GM19463 (cell line): Measurements from ENCODE around the gene CXCL16.

ENCODE experiments used
- ATAC-seq: cut with Tn5 transposase; IDR thresholded peaks from one replicate; pipeline ENCODE4 v1.9.1; 2021; ENCODE audit warnings: mild to moderate bottlenecking, moderate library complexity; ENCODE audit not compliant: unreplicated experiment

CXCL16 gene, protein sequence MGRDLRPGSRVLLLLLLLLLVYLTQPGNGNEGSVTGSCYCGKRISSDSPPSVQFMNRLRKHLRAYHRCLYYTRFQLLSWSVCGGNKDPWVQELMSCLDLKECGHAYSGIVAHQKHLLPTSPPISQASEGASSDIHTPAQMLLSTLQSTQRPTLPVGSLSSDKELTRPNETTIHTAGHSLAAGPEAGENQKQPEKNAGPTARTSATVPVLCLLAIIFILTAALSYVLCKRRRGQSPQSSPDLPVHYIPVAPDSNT

DNA sequence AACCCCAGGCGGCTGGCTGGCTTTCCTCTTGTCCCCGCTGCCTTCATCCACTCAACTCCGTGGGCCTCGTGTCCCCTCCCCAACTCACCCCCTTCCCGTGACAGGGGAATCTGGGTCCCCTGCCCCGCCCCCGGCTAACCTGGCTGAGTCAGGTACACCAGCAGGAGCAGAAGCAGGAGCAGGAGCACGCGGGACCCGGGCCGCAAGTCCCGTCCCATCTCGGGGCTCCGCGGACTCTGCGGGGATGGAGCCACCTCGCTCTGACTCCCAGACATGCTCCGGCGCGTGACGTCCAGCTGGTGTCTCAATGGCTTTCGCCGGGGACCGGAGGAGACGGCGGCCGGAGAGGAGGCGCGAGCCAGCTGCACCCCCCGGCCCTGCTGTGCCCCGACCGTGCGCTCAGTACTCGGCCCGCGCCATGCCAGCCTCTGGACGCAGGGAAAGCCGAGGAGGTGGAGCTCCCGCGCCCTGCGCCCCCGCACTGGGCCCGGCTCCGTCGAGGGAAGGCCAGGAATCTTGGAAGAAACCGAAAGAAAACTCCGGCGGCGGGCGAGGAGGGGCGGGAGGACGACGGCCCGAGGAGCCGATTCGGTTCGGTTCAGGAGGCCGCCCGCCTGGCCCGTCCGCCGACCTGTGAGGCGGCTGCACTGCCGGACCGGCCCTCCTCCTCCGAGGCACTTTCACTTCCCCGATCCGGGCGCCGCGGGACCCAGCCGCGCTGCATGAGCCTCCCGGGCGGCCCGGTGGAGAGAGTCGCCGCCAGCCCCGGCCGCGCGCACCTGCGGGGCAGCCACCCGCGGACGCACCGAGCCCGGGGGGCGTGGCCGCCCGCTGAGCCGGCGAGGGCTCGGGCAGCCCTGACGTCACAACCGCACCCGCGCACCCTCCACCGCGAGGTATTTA lies at the start of gene CXCL16, which contains the start of gene ZMYND15:
CXCL16 (minus strand) TSS at position 807 of the 903 bp plus-strand sequence; CDS start at position 218, 589 bp downstream.
ZMYND15 (plus strand) TSS at position 712 of the 903 bp plus-strand sequence. CDS start 716 bp downstream, outside the sequence.
- no peak for ATAC-seq

GRCh38 chr17:4788807-4789700 lies 49.3 kb upstream of the CXCL16 start, which contains the start of gene GLTPD2:
GLTPD2 (plus strand) TSS chr17:4788964; CDS start chr17:4789012, 48 bp downstream.
- ATAC-seq = no peak

- ATAC-seq = no peak
These were observed 48.6 kb upstream of the CXCL16 start for GRCh38 chr17:4788159-4788806.

DNA sequence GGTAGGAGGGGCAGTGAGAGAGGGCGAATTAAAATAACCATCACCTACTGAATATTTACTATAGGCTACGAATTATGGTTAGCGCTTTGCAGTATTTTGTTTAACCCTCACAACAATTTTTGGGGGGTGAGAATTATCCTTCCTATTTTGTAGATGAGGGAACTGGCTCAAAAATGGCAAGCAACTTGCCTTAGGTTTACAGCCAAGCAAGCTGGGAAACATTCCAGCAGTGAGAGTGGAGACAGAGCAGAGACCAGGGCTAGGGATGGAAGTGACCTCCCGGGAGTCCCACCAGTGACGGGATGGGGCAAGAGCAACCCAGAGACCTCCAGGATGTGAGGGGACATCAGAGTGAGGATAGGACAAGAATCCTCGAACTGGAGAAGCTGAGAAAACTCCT lies 46.8 kb upstream of the CXCL16 start:
- no peak for ATAC-seq

DNA sequence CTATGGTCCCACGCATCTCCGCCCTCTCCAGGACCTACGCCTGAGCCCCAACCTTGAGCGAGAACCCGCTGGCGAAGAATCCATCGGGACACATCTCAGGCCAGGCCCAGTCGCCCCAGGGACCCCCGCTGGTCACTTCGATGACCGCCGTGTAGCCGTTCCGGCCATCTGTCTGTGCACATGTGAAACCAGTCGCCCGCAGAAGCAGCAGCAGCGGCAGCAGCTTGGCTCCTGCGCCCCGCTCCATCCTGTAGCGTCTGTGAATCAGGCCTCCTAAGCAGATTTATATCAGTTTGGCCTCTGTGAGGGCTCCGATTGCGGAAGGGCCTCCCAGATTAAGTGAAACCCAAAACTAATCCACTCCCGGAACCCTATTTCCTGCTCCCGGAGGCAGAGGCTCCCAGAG lies 46.4 kb upstream of the CXCL16 start, which contains the start of gene VMO1:
VMO1 (minus strand) TSS at position 259 of the 406 bp plus-strand sequence; CDS start at position 247, 12 bp downstream.
- ATAC-seq = no peak

DNA sequence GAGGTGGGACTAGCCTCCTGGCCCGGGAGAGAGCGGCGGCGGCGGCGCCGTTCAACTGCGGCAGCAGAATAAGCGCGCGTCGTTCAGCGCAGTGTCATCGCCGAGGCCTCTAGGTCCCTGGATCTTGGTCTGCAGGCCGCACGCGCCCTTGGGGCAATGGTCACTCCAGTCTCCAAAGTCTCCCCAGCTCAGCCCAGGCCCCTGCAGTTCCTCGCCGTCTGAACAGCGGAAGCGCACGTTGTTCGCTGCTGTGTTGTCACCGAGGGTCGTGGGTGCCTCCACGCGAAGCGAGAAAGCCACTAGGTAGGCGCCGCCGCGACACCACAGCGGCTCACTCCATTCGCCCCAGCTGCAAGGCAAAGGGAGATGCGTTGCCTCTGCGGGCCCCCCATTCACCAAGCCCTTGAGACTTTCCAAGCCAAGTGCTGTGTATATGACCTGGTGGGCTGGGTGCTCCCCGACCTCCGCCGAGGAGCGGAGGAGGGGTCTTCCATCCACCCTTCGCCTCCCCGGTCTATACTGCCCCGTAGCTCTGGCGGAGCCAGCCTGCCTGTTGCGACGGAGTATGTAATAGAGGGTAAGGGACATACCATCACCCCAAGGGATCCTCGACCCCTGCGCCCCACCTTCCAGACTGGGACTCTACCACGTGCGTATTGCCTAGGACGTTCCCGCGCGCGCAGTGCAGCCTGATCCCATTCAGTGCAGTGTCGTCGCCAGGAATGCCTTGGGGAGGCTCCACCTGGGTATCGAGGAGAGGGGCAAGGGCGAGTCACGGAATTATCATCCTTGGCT lies 45.8 kb upstream of the CXCL16 start:
- no peak for ATAC-seq

- no peak for ATAC-seq
These were observed 42.9 kb upstream of the CXCL16 start for GRCh38 chr17:4782652-4783051.

DNA sequence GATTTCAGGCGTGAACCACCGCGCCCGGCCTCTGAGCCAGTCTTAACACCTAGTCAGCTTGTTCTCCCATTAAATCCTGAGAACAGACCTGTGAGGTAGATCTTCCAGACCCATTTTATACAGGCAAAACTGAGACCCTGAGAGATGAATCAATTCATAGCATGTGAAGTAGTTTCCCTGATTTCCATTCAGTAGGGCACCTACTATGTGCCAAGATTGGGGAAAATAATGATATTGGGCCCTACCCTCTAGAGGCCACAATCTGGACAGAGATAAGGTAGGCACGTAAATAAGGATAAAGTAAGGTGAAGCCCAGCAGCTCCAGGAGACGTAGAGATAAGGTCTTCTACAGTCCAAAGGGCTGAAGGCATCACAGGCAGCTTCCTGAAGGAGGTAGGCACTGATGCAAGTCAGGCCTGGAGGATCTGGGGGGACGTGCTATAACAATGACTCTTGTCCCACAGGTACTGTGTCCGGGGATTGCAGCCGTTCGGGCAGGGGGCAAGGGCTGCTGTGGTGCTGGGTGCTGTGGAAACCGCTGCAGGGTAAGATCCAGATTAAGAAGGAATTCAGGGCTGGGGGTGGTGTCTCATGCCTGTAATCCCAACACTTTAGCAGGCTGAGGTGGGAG lies 40.7 kb upstream of the CXCL16 start:
- no peak for ATAC-seq

GRCh38 chr17:4777969-4778760 lies 38.4 kb upstream of the CXCL16 start:
- ATAC-seq = no peak

GRCh38 chr17:4772235-4772613 lies 32.5 kb upstream of the CXCL16 start:
- ATAC-seq = no peak

DNA sequence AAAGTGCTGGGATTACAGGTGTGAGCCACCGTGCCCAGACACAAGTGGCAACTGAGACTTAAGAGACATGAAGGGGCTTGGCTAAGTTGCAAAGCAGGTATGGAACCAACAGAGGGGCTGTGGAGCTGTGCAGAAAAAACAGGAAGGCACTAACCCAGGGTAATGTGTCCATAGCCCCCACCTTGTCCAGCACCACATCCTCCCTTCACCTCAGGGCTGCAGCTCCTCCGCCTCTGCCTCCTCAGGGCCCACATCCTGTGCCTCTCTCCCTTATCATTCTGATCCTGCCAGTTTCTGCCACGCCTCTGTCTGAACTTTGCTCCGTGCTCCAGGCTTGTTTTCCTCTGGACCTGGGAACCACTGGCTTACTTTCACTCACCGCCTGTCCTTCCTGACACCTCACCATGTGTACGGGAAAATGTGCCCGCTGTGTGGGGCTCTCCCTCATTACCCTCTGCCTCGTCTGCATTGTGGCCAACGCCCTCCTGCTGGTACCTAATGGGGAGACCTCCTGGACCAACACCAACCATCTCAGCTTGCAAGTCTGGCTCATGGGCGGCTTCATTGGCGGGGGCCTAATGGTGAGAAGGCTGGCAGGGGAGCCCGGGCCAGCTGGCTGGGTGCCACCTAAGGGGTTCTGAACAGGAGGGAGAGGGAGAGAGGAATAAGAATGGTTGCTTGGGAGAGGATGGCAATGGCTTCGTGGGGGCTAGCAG lies 31.9 kb upstream of the CXCL16 start, which contains the start of gene TM4SF5:
TM4SF5 (plus strand) TSS at position 368 of the 716 bp plus-strand sequence; CDS start at position 405, 37 bp downstream.
- ATAC-seq = no peak

DNA sequence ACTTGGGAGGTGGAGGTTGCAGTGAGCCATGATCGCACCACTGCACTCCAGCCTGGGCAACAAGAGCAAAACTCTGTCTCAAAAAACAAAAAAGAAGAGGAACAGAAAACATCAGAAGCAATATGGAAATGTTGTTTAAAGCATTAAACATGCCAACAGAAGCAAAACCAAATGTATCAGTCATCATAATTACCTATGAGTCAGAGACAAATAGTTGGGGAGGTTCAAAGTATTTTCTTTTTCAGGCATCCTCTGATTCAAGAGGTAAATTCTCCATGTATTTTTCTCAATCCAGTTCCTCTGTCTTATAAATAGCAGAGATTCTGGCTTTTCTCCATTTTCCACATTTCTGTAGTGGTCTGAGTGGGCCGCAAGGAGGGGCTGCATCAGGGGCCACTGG lies 29.9 kb upstream of the CXCL16 start:
- ATAC-seq = no peak

DNA sequence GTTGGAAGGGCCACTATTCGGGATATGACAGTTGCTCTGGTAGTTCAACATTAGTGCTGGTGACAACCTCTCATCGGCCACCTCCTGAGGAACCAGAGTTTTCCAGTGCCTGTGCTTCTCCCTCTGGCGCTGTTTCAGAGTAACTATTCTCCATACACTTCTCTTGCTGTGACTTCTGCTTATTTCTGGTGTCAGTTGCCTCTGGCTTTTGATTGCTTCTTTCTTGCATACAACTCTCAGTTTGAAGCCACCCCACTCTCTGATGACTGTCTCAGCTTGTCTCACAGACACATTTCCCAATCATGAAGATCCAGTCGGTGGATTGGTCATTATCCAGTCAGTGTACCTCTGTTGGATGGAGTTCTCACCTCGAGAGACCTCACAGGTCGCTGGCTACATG lies 28.6 kb upstream of the CXCL16 start:
- ATAC-seq = no peak

- ATAC-seq = no peak
These were observed 27.0 kb upstream of the CXCL16 start for GRCh38 chr17:4766723-4767122.

DNA sequence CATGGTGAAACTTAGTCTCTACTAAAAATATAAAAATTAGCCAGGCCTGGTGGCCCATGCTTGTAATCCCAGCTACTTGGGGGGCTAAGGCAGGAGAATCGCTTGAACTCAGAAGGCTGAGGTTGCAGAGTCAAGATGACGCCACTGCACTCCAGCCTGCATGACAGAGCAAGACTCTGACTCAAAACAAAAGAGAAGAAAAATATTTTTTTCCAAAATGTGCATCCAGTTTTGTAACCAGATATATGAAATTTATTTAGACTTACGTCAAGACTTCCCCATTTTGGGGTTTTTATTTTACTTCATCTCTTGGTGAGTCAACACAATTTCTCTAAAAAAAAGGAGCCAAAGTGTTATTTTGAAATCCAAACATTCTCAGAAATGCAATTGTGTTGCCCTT lies 26.5 kb upstream of the CXCL16 start:
- no peak for ATAC-seq

- ATAC-seq = no peak
These were observed 24.9 kb upstream of the CXCL16 start for GRCh38 chr17:4764595-4764994.

DNA sequence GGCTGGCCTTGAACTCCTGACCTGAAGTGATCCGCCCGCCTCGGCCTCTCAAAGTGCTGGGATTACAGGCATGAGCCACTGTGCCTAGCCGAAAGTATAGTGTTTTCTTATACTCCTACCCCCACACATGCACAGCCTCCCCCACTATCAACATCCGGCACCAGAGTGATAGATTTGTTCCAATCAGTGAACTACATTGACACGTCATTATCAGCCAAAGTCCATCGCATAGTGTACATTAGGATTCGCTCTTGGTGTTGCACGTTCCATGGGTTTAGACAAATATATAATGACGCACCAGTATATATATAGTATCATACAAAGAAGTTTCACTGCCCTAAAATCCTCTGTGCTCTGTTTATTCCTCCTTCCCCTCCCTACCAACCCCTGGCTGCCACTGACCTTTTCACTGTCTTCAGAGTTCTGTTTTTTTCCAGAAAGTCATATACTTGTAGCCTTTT lies 20.1 kb upstream of the CXCL16 start:
- no peak for ATAC-seq
